Testis (tissue), 2 donors: ENCODE data around the gene ZNF154.

Source experiments
- CTCF ChIP-seq, 3 experiments: fragments of 450-650 bp in 2 of 3; fragments of 200-600 bp in 1 of 3; sonication (generic) in 1 of 3; IDR thresholded peaks; one replicate each; pipeline ENCODE4 v1.5.1; 2016 to 2019; ENCODE audit warnings: antibody characterized with exemption in 3 of 3, mild to moderate bottlenecking in 2 of 3, moderate library complexity in 1 of 3
- POLR2A ChIP-seq: fragments of 450-650 bp; IDR thresholded peaks from one replicate; pipeline ENCODE4 v1.6.1; 2017; ENCODE audit warnings: antibody characterized with exemption, mild to moderate bottlenecking, moderate library complexity

DNA sequence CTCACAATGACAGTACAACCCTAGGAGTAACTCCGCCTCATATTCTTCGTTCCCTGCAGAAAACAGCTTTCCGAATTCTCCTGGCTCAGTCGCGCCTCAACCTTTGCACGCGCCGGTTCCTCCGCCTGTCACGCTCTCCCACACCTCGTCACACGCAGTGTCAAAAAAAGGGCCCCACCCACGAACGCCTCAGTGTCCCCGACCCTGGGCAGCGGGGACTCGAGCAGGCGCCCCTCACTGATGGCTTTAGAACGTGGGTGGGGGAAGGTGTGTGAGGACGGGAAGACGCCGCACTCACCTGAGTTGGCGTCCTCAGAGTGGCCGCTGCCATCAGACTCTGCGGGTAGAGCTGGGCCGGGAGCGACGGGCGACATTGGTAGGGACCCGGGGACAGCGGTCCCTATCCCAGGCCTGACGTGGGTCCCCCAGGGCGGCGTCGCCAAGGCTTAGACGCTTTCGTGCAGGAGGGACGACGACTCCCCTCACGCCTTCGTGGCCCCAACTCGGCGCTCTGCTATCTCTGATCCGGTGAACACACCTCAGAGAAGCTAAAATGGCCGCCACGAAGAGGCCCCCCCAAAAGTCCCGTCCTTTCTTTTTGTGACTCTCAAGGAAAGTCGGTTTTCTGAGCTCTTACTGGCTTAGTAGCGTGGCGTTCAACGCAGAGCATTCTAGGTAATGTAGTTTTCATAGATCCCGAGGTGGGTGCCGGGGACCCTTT, at the start of gene ZNF154:
- TF ChIP-seq CTCF (IDR thresholded peaks at IDR 0.05) (no peak), POLR2A (no peak)
